Retina (tissue), 1 donor: ENCODE data around the gene ENOSF1.
A peak's percentile ranks its signal among the peaks of the same experiment; 100 is the strongest.
"Not testable (repeated sequence)": the region's sequence is repeated elsewhere in the genome, so short reads cannot be mapped to it uniquely, and the experiment has no call there.

ENCODE experiments used
- DNase-seq: peaks from one replicate; pipeline ENCODE4 v3.0.0-alpha.2; 2016

Gene ENOSF1, protein sequence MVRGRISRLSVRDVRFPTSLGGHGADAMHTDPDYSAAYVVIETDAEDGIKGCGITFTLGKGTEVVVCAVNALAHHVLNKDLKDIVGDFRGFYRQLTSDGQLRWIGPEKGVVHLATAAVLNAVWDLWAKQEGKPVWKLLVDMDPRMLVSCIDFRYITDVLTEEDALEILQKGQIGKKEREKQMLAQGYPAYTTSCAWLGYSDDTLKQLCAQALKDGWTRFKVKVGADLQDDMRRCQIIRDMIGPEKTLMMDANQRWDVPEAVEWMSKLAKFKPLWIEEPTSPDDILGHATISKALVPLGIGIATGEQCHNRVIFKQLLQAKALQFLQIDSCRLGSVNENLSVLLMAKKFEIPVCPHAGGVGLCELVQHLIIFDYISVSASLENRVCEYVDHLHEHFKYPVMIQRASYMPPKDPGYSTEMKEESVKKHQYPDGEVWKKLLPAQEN

DNA sequence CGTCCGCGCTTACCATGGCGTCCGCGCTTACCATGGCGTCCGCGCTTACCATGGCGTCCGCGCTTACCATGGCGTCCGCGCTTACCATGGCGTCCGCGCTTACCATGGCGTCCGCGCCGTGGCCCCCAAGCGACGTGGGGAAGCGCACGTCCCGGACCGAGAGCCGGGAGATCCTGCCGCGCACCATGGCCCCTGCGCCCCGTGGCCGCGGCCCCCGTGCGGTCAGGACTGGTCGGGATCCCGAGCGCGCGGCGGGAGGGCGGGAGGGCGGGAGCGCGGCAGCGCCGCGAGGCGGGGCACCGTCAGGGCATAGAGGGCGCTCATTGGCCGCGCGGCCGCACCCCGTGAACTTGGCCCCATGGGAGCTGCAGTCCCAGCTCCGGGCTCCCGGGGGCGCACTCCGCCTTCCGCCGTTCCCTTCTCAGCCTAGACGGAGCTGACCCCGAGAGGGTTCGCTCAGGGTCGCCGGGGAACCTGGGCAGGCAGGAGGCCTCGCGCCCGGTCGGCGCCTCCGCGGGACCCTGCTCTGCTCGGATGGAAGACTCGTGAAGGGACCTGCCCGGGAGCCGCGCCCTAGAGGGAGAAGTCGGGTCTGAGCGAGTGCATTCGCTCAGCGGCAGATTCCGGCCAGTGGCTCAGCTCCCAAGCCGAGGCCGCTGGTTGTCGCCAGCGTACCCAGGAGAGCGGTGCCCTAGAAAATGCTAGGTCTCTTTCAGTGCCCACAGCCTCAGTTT lies at the start of gene ENOSF1:
Gene ENOSF1, minus strand, starts transcription at position 230 of the 734 bp plus-strand sequence. Its CDS starts 43 bp downstream, at position 187.
- DNase-seq = peak; percentile 90

DNA sequence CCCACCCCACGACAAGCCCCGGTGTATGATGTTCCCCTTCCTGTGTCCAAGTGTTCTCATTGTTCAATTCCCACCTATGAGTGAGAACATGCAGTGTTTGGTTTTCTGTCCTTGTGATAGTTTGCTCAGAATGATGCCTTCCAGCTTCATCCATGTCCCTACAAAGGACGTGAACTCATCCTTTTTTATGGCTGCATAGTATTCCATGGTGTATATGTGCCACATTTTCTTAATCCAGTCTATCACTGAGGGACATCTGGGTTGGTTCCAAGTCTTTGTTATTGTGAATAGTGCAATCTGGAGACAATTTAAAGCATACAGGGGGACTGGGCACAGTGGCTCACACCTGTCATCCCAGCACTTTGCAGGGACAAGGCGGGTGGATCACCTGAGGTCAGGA lies 47.4 kb upstream of the ENOSF1 start:
- DNase-seq = not testable (repeated sequence)

DNA sequence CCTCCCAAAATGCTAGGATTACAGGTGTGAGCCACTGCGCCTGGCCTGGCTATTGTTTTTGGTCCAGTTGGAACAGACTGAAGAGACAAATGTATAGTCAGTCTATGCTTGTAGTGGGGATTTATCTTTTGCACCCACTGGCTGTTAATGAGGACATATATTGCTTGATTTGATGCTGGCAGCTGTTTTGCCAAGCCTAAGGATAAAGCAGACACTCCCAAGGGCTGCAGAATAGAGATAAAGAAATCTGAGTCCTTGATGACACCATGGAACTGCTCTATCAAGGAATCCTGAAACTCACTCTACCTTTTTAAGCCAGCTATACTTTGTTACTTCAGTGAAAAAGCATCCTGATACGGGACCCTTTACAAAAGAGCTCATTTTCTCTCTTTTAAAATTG lies 43.1 kb upstream of the ENOSF1 start:
- DNase-seq = no peak

DNA sequence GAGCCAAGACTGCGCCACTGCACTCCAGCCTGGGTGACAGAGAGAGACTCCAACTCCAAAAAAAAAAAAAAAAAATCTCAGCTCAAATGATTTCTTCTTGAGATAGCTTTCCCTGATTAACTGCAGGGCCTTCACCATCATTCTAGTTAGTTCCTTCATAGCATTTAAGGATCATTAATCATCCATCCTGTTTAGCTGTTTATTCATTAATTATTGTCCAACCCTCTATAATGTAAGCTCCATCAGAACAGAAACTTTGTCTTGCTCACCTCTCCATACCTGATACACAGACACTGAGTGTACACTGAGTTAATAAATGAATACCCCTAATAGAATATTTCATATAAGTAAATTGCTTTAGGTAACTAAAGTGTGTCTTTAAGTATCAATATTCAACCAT lies 42.2 kb upstream of the ENOSF1 start:
- DNase-seq = no peak

DNA sequence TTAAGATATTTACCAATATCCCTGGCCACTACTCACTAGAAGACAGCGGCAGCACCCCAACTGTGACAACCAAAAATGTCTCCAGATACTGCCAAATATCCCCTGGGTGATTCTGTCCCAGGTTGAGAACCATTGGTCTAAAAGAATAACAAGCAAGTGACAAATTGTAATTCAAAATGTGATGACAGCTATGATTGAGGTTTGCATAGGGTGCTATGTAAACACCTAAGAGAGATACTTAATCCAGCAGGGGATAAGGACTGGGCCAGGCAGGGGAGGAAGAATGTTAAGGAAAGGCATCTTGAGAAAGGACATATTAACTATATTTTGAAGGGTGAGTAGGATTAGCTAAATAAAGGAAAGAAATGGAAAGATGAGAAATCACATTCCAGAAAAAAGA lies 38.0 kb upstream of the ENOSF1 start:
- no peak for DNase-seq

DNA sequence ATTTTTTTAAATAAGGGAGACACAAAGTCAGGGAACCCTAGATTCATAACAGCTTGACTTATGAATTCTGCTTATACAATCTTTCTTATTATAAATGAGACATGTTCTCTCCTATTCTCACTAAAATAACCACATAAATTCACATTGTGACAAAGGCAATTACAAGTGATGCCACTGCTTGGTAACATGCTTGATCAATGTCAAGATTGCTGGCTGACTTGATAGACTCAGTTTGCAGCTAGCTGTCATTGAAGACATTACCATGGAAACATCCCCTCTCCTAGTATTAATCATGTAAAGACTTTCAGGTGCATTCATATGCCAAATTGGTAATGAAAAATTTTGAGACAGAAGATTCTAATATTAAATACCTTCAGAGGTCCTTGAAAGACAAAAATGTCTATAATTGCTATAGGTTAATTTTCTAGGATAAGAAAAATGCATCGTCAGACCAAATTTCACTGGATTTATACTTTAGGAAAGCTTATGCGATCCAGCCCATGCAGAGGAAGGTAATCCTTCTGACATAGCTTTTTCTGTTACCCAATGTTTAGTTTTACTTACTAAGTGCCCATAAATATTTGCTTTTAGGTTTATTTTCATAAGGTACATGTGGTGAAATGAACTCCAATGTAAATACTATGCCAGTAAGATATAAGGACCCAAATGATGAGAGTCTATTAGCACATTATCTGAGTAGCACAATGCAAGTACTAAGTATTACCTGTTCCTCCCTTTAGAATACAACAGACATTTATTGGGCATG lies 32.6 kb upstream of the ENOSF1 start:
- no peak for DNase-seq

DNA sequence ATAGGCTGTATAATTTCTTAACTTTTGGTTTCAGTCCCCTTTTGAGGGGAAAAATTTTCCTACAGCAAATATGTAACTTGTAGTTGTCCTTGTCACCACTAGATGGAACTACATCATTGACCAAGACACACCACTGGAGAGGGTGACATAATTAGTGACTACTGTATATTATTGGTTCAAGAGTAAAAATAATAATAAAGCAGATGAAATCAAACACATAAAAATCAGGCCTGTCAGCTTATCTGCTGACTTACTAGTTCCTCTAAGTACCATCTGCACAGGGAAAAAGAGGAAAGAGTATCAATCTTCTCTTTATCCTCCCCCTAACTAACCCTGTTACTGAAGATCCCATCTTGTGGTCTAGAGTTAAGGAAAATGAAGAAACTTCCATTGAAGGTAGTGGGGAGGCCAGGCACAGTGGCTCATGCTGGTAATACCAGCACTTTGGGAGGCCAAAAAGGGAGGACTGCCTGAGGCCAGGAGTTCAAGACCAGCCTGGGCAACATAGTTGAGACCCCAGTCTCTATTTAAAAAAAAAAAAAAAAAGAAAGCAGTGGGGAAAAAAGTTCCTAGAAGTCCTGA lies 29.6 kb upstream of the ENOSF1 start:
- DNase-seq = peak; percentile 18

DNA sequence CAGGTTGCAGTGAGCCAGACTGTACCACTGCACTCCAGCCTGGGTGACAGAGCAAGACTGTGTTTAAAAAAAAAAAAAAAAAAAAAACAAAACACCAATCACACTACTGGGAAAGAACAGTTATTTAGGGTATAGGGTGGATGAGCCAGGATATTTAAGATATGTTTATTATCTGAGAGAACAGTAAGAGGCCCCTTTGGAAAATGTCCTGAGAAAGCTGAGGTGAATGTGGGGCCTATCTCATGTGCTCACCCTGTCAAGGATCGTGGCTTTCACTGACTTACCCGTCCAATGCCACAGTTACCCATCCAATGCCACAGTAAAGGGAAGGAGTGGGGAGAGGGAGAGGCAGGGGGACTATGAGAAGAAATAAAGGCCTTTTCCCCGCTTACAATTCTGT lies 19.9 kb upstream of the ENOSF1 start:
- DNase-seq = no peak

DNA sequence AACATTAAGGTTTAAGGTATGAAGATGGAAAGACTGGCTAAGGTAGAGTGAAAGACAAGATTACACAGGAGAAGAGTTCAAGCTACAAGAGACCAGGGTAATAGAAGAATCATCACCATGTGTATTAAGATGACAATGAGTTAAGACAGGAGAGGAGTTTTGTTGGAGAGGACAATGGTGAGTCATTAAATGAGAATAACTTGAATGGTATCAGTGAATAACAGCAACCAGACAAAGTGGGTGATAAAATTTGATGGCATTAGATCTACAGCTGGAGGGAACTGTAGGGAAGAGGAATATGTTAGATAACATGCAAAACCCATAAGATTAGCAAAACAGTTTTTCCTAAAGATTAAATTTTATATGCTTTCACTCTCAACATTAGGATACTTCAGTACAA lies 18.8 kb upstream of the ENOSF1 start:
- DNase-seq = no peak

DNA sequence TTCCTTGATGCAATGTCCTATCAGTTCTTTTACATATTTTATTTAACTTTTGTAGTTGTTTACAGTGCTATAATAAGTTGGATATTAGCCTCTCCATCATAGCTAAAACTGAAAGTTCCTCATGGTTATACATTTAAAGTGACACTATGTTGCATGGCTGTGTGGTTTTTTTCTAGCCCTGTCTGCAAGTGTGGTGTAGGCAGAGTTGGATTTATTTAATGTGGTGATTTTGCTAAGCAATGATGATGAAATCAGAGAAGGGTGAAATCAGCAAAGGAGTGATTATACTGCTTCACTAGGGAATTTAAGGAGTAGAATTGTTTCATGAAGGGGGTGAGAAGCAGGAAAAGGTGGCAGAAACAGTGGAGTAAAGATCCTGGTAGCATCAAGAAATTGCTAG lies 18.3 kb upstream of the ENOSF1 start:
- DNase-seq = no peak

DNA sequence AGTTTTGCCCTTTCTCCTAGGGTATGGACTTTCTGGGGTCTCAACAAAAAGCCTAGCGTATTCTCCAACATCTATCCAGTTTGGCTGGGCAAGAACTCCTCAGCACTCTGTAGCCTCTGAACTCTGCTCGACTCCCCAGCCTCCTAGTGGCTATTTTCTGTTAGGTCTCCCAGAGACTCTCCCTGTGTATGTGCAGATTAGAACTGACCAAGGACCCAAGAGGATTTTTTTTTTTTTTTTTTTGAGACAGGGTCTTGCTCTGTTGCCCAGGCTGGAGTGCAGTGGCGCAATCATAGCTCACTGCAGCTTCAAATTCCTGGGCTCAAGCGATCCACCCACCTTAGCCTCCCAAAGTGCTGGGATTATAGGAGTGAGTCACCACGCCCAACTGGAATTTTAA lies 17.7 kb upstream of the ENOSF1 start:
- not testable (repeated sequence) for DNase-seq

DNA sequence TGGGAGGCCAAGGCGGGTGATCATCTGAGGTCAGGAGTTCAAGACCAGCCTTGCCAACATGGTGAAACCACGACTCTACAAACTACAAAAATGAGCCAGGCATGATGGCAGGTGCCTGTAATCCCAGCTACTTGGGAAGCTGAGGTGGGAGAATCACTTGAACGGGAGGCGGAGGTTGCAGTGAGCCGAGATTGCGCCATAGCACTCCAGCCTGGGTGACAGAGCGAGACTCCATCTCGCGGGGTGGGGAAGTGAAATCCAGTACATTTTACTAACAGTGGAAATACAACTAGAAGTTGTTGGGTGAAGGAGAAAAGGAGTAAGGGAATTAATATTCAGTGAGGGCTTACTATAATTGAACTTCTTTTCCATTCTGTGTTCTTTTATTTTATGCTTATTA lies 13.2 kb upstream of the ENOSF1 start:
- DNase-seq = no peak

DNA sequence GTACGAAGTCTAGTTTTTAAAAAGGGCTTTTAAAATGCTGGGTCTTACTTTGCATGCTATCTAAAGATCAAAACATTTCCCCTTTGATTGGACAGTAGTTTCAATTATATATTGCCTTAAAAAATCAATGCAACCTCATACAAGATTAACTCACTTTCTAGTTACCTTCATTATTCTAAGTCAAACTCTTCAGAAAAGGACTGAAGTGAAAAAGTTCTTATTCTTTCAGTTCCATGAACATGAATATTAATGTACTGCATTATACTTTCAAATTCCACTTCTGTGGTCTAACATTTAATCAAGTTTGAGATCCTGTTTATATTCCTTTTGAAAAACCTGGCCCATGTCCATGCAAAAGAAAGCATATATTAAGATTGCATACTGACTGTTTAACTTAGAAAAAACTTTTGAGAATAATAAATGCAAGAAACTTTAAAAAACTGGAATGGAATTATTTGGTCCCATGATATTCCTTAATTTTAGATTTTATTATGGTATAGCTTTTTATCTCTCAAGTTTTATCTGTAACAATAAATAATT lies 11.2 kb upstream of the ENOSF1 start:
- no peak for DNase-seq

DNA sequence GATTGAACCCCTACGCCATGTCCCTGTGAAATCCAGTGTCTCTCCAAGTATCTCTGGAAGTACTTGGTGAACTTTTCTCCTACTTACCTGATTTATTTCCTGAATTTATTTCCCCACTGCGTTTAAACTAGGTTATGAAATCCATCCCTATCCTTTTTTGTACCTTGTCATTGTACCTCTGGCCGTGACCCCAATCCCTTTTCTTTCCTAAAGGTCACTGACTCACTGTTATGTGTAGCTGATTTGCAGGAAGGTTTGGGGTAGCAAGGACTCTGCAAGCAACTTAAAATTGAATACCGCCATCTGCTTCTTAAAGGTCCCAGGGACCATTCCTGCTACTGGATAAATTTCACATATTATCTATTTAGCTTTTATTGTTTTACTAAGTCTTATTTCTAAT lies 4.6 kb upstream of the ENOSF1 start:
- no peak for DNase-seq

DNA sequence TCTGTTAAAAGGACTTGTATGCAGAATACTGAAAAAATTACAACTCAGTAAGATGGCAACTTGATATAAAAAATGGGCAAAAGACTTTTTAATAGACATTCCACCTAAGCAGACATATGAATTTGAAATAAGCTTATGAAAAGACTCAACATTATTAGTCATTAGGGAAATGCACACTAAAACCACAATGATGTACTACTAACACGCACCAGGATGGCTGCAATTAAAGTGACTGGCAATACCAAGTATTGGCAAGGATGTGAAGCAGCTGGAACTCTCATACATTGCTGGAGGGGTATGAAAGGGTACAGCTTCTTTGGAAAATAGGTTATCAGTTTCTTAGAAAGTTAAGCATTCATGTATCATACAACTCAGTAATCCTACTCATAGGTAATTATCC lies 3.2 kb upstream of the ENOSF1 start:
- no peak for DNase-seq

DNA sequence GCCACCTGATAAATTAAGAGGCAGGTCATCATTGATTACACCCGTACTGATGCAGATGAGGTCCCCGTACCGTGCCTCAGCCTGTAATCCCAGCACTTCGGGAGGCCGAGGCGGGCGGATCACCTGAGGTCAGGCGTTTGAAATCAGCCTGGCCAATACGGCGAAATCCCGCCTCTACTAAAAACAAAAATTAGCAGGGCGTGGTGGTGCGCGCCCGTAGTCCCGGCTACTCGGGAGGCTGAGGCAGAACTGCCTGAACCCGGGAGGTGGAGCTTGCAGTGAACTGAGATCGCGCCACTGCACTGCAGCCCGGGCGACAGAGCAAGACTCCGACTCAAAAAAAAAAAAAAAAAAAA lies 683 bp upstream of the ENOSF1 start:
- DNase-seq = no peak

DNA sequence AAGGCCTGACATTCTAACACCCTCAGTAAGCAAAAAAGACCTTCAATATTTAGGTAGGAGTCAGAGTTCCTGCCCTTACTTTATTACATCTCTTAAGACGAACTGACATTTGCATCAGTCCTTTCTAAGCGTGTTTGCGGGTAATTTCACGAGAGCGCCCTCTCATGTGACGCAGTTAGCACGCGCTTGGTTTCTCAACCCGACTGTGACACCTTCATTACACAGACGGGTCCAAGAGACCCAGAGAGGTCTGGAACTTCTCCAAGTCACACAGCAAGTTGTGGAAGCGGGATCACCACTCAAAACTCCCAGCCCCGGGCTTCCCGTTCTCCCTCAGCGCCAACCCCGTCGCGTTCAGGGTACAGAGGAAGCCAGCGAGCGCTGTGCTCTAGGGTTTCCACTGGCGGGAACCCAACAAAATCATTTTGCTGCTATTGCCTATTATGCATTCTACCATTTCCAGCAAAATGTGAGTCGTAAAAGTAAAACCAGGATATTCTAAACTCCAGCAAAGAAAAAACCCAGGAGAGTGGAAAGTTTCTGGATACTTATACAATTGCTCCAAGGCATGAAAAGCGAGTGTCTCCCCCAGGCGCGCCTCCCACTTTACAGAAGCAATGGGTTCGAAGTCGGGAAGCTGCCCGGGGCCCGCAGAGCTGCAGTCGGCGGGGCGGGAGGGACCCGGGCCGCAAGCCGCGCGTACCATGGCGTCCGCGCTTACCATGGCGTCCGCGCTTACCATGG lies 601 bp downstream of the ENOSF1 start:
- DNase-seq = peak; percentile 72

DNA sequence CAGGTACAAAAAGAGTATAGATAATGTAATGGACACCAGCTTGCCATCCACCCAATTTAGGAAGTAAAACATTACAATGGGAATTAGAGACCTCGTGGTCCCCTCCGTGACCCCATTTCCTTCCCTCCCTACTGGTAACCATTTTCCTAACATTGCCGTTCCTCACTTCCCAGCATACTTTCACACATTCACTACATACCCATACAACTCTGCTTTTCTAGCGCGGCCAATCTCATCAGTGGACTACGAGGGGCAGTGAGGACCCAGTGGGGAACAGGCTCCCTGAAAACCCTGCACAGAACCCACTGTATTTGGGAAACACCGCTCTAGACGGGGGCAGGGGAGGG lies 1.1 kb downstream of the ENOSF1 start:
- DNase-seq = no peak

DNA sequence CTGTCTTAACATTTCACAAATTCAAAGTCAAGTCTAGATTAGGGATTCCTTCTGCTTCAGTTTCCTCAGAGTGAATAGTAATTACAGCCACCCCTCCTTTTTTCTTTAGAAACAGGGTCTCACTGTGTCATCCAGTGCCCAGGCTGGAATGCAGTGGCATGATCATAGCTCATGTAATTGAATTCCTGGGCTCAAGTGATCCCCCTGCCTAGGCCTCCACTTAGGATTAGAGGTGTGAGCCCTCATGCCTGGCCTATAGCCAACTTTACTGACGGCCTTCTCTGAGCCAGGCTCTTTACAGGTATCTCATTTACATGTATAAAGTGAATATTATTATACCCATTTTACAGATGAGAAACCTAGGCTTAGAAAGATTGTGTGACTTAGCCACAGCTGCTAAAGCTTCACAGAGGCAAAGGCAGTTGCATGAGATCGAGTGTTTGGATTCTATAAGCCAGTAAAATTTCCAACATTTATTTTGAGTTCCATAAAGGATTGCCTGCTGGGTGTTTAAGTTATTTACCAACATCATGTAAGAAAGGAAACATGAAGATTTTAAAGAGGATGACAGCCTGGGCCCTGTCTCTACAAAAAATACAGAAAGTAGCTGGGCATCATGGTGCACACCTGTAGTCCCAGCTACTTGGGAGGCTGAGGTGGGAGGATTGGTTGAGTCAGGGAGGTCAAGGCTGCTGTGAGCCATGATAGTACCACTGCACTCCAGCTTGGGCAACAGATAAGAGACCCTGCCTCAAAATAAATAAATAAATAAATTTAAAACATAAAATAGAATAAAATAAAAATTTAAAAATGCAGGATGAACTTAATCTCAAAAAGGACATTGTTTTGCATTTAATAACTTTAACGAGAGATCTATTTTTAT lies 1.8 kb downstream of the ENOSF1 start:
- no peak for DNase-seq

DNA sequence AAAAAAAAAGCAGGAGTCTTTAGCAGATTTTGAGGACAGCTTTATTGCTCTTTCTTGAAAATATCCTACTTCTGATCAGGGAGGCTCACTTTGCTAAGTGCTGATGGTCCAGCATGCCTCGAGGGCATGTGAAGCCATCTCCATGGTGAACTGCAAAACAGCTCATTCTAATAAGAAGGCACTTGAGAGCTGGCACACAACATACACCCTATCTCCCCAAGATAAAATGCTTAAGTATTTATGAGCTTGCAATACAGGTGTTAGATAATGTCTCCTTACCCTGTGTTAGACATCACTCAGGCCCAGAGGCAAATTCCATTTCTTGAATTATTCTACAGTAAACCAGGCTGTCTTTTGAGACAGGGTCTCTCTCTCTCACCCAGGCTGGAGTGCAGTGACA lies 2.7 kb downstream of the ENOSF1 start:
- no peak for DNase-seq

DNA sequence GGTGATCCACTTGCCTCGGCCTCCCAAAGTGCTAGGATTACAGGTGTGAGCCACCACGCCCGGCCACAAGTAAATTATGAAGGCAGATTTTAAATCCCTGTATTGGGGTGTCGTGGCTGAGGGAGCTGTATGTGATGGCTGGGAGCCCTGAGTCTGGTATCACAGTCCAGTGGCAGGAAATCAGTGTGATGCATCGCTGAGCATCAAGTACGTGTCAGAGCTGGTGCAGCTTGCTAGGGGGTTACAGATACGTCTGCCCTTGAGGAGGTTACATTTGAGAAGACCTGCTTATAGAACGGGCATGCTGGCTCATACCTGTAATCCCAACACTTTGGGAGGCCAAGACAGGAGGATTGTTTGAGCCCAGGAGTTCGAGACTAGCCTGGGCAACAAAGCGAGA lies 4.3 kb downstream of the ENOSF1 start:
- no peak for DNase-seq
